Embryonic facial prominence (tissue), 1 donor: ENCODE data around the gene MDH2.
"Not testable (repeated sequence)": the region's sequence is repeated elsewhere in the genome, so short reads cannot be mapped to it uniquely, and the experiment has no call there.

ENCODE experiments used
- DNase-seq: peaks from one replicate; pipeline ENCODE4 v3.0.0-alpha.2; 2016; ENCODE audit errors: extremely low spot score

Gene MDH2

GRCh38 chr7:76108540-76109233 is 60.8 kb downstream of the MDH2 start:
- DNase-seq: no peak

GRCh38 chr7:76113042-76113630 is 65.2 kb downstream of the MDH2 start:
- not testable (repeated sequence) for DNase-seq

GRCh38 chr7:76114742-76115141 is 66.8 kb downstream of the MDH2 start:
- not testable (repeated sequence) for DNase-seq
